ENCODE measurements around the gene MYO15B. TPM values are rescaled to one million over a fixed set of nuclear protein-coding genes. Genes with fewer than 3 reads are reported as not detected.

MYO15B gene
- polyA plus RNA-seq, 1 experiment: 0.52 TPM

GRCh38 chr17:75553295-75554110 is 34.1 kb upstream of the MYO15B start:
- H3K27me3 ChIP-seq (ENCODE audit: control insufficient read depth, insufficient read depth, low read length): peaks cover 4% of the 10 kb centered on the region
- H3K4me3 ChIP-seq (ENCODE audit: low read depth, low read length): no peak overlapping the region
- CTCF ChIA-PET: interaction anchor here (0.7 to 1.7 kb wide), 2 partner anchors 10 to 79 kb away, joined by 4 to 6 read pairs; partner anchors contain the start of gene SMIM5

GRCh38 chr17:75555679-75556153 is 31.9 kb upstream of the MYO15B start:
- no peak for TF ChIP-seq CTCF (IDR thresholded peaks at IDR 0.05; ENCODE audit: low read depth, low read length)
- CTCF ChIA-PET: no interaction called here
- Histone ChIP-seq H3K9me3 (ENCODE audit: control insufficient read depth, insufficient read depth, low read length) (no peaks in the 10 kb centered on the region), H3K27me3 (ENCODE audit: control insufficient read depth, insufficient read depth, low read length) (no peaks in the 10 kb centered on the region), H3K27ac (ENCODE audit: low read depth, low read length) (no peak overlapping the region), H3K4me3 (ENCODE audit: low read depth, low read length) (no peak overlapping the region)
- no peak for DNase-seq (ENCODE audit: low read depth, low spot score)
- POLR2A ChIA-PET: no interaction called here

More at GRCh38 chr17:75553295-75554110, 34.1 kb upstream of the MYO15B start:
- DNase-seq (ENCODE audit: low read depth, low spot score): no peak
- no peak for TF ChIP-seq CTCF (IDR thresholded peaks at IDR 0.05; ENCODE audit: low read depth, low read length)
- POLR2A ChIA-PET: interaction anchor here (0.6 to 0.8 kb wide), 2 partner anchors 10 to 292 kb away, joined by 3 to 4 read pairs; partner anchors contain the start of gene MRPS7
- Histone ChIP-seq H3K27ac (ENCODE audit: low read depth, low read length) (no peak overlapping the region), H3K9me3 (ENCODE audit: control insufficient read depth, insufficient read depth, low read length) (no peaks in the 10 kb centered on the region)

GRCh38 chr17:75557075-75557851 is 30.3 kb upstream of the MYO15B start:
- ChIA-PET CTCF (no interaction called here), POLR2A (no interaction called here)
- H3K4me3 ChIP-seq (ENCODE audit: low read depth, low read length): no peak overlapping the region
- H3K27me3 ChIP-seq (ENCODE audit: control insufficient read depth, insufficient read depth, low read length): peaks cover 4% of the 10 kb centered on the region
- no peak for TF ChIP-seq CTCF (IDR thresholded peaks at IDR 0.05; ENCODE audit: low read depth, low read length)
- no peak for DNase-seq (ENCODE audit: low read depth, low spot score)
- no peak overlapping the region for H3K27ac ChIP-seq (ENCODE audit: low read depth, low read length)
- H3K9me3 ChIP-seq (ENCODE audit: control insufficient read depth, insufficient read depth, low read length): no peaks in the 10 kb centered on the region

GRCh38 chr17:75557852-75558665 is 29.5 kb upstream of the MYO15B start:
- H3K27ac ChIP-seq (ENCODE audit: low read depth, low read length): no peak overlapping the region
- ChIA-PET POLR2A (no interaction called here), CTCF (interaction anchor here (0.6 kb wide), 1 partner anchor 131 kb away, joined by 3 read pairs; no protein-coding TSS in a partner anchor)
- H3K27me3 ChIP-seq (ENCODE audit: control insufficient read depth, insufficient read depth, low read length): peaks cover 4% of the 10 kb centered on the region
- DNase-seq (ENCODE audit: low read depth, low spot score): no peak
- no peak for TF ChIP-seq CTCF (IDR thresholded peaks at IDR 0.05; ENCODE audit: low read depth, low read length)
- H3K4me3 ChIP-seq (ENCODE audit: low read depth, low read length): no peak overlapping the region
- no peaks in the 10 kb centered on the region; the same call in 1 of the 2 replicates for H3K9me3 ChIP-seq (ENCODE audit: control insufficient read depth, insufficient read depth, low read length)
